HG02678 (cell line): ENCODE results near the gene COBLL1.

Experiments used
- ATAC-seq: cut with Tn5 transposase; IDR thresholded peaks from one replicate; pipeline ENCODE4 v1.9.1; 2021; ENCODE audit warnings: mild to moderate bottlenecking, moderate library complexity; ENCODE audit not compliant: unreplicated experiment

COBLL1 gene

GRCh38 chr2:164821338-164821737 is 20.3 kb downstream of the COBLL1 start:
- ATAC-seq, result no peak

DNA sequence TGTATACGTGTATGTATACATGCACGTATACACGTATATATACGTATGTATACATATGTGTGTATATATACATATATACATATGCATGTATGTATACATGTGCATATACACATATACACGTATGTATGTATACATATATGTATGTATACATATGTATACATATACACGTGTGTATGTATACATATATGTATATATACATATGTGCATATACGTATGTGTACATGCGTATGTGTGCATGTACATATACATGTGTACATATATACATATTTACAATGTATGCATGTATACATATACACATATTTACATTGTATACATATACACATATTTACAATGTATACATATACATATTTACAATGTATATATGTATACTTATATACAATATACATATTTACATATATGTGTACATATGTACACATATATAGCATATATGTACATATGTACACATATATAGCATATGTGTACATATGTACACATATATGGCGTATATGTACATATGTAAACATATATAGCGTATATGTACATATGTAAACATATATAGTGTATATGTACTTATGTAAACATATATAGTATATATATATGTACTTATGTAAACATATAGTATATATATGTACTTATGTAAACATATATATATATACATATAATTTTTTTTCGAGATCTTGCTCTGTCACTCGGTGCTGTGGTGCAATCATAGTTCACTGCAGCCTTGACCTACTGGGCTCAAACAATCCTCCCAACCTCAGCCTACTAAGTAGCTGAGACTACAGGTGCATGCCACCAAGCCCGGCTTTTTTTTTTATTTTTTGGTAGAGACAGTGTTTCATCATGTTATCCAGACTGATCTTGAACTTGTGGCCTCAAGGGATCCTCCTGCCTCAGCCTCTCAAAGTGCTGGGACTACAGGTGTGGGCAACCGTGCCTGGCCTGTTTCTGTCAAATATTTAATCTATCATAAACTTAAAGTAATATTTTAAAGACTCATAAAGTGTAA is 23.2 kb downstream of the COBLL1 start:
- no peak for ATAC-seq

DNA sequence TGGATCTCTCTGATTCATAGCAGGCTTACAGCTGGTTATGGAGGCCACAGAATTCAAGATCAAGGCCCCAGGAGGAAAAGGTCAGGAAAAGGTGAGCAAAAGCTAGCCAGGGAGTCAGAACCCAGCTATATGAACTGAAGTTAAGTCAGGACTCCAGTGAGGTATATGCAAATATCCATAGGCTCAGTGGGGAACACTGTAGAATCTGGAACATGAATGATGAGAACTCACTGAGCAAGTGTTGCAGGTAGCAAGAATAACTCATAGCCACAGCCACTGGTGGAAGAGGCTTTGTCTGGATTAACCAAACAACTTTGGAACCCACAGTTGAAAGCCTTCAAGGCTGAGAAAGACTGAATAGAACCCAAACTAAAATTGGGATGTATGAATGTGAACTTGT is 24.7 kb downstream of the COBLL1 start:
- ATAC-seq, result no peak

- no peak for ATAC-seq
These were observed 25.6 kb downstream of the COBLL1 start for GRCh38 chr2:164816046-164816445.

- ATAC-seq, result no peak
These were observed 26.4 kb downstream of the COBLL1 start for GRCh38 chr2:164815071-164815793.

- ATAC-seq, result no peak
These were observed 28.1 kb downstream of the COBLL1 start for GRCh38 chr2:164813535-164813934.

- no peak for ATAC-seq
These were observed 29.2 kb downstream of the COBLL1 start for GRCh38 chr2:164812378-164812777.

- ATAC-seq, result no peak
These were observed 29.8 kb downstream of the COBLL1 start for GRCh38 chr2:164811819-164812218.

GRCh38 chr2:164810843-164811242 is 30.8 kb downstream of the COBLL1 start:
- ATAC-seq, result no peak

GRCh38 chr2:164808776-164809175 is 32.8 kb downstream of the COBLL1 start:
- ATAC-seq, result no peak

DNA sequence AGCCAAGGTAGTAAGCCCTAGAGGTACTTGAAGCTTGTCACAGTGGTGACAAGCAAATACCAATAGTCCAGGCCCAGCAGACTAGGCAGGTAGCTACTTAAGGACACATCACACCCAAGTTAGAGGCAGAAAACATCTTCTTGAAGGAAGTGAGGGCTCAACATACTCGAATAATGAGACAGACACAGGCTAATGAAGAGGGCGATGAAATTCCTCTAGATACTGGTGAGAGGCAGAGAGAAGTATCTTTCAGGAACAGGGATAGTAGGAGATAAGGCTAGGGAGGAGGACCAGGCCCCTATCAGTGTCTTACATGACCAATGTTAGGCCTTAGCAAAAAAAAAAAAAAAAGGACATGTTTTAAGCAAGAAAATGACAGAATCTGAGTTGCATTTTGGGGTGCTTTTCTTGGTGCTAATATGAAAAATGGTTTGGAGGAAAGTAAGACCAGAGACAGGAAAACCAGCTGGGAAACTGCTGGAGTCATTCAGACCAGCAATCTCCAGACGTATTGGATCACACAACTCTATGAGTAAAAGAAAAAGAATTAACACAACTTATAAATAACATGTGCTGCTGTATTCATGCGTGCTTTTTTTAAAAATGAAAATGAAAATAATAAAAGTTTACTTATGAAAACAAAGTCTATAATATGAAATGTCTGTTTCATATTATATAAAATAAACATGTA is 37.7 kb downstream of the COBLL1 start:
- no peak for ATAC-seq

GRCh38 chr2:164802095-164802707 is 39.4 kb downstream of the COBLL1 start:
- no peak for ATAC-seq

- no peak for ATAC-seq
These were observed 41.1 kb downstream of the COBLL1 start for GRCh38 chr2:164800572-164800971.

DNA sequence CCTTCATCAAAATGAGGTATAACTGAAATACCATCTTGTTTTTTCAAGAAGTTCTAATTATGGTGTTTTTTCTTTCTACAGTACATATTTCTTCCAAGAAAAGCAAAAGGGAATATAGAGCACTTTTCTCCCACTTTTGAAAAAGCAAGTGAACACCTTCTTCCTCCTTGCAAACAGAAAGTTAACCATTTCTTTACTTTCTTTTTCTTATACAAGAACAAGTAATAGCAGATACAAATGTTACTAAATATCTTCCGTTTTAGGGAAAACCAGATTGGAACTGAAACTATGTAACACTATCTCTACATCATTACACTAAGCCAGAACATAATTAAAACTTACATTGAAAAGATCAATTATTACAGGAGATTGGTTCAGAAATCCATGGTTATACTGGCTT is 44.0 kb downstream of the COBLL1 start:
- ATAC-seq, result no peak

- no peak for ATAC-seq
These were observed 44.6 kb downstream of the COBLL1 start for GRCh38 chr2:164796999-164797398.

GRCh38 chr2:164794432-164795231 is 47.0 kb downstream of the COBLL1 start:
- no peak for ATAC-seq

DNA sequence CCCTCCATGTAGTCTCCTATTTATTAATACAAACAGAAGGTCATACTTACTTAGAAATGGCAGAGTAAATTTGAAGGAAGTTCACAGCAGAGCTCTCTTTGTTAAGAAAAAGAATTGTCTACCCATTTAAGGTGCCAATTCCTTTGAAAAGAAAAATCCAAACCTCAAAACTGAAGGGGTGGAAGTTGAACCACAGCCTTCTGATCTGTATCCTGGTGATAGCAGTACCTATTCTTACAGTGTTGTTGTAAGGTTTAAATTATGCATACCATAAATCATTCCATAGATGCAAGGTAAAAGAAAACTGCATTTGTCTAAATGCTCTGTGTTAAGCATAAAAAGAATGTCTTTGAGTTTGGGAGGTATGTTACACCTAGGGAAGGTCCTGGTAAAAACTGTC is 47.6 kb downstream of the COBLL1 start:
- ATAC-seq, result no peak

DNA sequence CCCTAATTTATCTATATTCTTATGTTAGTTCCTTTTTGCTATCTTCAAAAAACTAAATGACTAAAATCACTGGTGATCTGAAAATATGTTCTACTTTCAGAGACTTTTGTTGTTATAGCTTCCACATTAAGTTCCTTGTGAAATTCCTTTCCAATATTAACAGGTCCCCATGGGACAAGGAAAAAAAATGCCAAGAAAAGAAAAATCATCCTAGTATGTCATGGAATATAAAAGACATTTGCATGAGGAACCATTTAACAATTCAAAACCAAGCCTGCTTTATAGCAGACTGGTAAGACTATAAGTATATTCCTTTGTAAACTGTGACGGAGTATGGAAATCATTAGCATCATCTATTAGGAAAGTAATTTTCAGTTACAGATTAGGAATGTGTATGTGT is 48.1 kb downstream of the COBLL1 start:
- no peak for ATAC-seq

DNA sequence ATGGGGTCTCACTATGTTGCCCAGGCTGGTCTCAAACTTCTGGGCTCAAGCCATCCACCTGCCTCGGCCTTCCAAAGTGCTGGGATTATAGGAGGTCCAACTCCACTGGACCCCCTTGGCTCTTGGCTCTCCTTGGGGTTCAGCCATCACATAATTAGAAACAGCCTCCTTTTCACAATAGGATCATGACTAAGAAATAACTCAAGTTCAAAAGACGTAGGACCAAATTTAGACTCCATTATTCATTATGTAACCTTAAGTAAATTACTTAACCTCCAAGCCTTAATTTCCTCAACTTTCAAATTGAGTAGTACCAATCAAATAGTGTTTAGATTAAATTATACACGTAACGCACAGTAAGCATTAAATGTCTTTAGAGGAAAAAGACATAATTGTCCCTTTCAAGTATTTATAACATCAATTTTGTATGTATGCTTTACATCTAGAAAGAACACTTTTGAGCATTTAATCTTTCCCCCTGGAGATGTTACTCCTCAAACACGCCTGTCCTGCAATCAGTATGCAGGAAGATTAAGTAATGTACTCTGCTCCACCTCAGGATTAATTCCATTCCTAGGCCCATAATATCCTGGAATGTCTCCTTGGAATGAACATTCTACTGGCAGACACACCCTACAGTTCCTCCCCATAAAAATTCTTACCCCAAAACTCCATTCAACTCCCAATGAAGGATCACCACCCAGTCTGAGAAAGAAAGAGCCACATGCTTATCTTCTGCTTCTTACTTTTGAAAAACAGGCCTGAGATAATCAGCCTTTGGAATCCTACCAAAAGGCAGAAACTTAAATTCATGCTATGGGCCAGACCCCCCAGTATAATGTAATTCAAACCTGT is 49.1 kb downstream of the COBLL1 start:
- no peak for ATAC-seq
